GM19438 (cell line): ENCODE data around the gene SLC38A1.
"Not testable (repeated sequence)": the region's sequence is repeated elsewhere in the genome, so short reads cannot be mapped to it uniquely, and the experiment has no call there.

Experiments used
- ATAC-seq: cut with Tn5 transposase; IDR thresholded peaks from one replicate; pipeline ENCODE4 v1.9.1; 2021; ENCODE audit warnings: low read depth; ENCODE audit not compliant: unreplicated experiment

The SLC38A1 gene

DNA sequence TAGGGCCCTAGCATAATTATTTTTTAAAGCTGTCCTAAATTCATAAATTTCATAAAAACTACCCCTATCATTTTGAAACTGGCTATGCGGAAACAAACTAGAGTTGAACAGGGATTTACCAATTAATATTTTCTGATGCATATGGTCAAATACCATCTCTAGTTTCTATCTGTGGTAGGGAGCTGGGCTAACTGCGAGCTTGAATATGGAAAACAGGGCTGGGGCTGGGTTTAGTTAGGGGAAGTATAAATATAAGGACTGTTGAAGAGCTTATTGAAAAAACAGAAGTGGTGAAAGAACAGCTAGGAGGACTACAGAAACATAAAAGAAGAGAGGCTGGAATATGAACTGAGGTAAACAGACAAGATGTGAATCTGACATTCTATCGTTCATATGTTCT is 91.8 kb downstream of the SLC38A1 start:
- ATAC-seq, result no peak

DNA sequence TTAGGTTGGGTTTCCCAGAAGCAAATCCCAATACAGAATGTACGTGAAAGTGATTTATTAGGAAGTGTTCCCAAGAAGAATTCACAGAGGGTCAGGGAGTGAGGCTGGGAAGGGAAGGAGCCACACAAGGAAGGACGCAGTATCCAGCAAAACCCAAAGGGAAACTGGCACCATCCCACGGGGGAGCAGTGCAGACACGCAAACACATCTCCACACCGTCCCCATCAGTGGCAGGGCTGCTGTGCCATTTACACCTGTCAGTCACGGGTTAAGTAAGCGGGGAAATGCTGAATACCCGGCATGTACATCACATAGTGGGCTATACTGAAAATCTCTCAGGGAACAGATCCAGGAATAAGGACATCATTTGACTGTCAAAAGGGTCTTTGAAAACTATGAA is 93.9 kb downstream of the SLC38A1 start:
- no peak for ATAC-seq

DNA sequence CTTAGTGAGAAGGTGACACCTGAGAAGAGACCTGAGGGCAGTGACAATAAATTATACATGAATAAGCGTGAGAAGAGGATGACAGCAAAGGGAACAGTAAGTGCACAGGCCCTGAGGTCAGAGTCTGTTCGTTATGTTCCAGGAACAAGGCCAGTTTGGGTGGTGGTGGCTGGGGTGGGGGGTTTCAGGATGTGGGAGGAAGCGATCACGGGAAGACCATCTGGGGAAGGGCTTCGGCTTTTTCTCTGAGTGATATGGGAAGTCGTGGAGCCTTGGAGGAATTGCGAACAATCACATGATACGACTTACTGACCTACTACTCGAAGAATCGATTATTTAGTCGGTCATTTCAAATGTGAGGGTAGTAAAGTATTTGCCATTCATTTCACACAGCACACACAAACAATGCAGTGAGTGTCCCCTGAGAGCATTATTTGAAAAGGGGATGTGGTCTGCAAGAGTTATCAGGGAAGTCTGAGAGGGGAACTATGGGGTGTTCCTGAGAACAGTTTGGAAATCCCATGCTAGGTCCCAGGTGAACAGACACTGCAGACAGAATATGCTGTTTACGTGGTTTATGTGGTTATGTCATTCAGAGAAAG is 94.7 kb downstream of the SLC38A1 start:
- ATAC-seq, result no peak

DNA sequence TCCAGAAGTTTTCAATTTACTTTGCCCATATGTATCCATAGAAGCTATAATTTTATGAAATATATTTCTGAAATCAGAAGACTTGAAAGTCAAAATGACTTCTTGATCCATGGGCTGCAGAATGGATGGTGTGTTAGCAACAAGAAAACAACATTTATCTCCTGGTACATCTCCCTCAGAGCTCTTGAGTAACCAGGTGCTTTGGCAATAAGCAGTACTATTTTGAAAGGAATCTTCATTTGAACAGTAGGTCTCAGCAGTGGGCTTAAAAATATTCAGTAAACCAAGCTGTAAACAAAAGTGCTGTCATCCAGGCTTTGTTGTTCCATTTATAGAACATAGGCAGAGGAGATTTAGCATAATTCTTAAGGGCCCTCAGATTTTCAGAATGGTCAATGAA is 100.4 kb downstream of the SLC38A1 start:
- no peak for ATAC-seq

DNA sequence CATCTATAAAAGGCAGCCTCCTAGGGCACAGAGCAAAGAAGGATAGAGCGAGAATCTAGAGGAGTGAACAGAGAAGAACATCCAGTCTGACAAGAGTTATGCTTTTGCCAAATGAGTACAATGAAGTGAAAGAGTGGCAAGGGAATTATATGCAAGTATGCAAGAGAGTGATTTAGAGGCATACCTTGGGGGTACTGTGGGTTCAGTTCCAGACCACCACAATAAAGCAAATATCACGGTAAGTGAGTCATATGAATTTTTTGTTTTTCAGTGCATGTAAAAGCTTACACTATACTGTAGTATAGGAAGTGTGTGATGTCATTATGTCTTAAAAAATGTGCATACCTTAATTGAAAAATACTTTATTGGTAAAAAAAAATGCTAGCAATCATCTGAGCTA is 101.4 kb downstream of the SLC38A1 start:
- no peak for ATAC-seq

DNA sequence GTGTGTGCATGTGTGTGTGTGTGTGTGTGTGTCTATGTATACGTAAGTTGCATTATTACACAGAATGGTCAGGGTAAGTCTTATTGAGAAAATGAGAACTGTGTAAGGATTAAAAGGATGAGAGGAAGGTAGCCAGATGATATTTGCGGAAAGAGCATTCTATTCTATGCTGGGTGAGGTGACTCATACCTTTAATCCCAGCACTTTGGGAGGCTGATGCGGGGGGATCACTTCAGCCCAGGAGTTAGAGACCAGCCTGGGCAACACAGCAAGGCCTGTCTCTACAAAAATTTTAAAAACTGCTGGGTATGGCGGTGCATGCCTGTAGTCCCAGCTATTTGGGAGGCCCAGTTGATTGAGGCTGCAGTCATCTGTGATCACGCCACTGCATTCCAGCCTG is 103.7 kb downstream of the SLC38A1 start:
- ATAC-seq, result no peak

DNA sequence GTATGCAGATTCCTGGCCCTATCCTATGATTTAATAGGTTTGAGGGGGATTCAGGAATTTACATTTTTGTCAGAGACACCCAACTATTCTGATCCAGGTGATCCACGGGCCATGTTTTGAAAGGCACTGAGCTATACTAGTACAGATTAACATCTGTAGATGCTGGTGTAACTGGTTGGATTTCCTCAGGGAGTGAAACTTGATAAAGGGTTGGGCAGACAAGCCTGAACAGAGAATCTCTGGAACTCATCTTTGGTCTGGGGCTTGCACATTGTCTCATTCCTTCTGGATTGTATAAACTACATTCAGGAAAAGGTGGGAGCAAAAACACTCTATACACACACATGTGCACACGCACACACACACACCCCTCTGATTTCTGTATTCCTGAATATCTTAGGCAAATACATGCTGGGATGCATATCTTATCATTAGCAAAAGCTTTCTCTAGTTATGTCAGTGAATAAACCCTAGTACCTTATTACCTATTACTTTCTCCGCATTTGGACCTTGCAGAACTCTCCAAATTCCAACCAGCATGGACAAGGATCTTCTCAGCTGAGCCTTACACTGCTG is 104.6 kb downstream of the SLC38A1 start:
- no peak for ATAC-seq

DNA sequence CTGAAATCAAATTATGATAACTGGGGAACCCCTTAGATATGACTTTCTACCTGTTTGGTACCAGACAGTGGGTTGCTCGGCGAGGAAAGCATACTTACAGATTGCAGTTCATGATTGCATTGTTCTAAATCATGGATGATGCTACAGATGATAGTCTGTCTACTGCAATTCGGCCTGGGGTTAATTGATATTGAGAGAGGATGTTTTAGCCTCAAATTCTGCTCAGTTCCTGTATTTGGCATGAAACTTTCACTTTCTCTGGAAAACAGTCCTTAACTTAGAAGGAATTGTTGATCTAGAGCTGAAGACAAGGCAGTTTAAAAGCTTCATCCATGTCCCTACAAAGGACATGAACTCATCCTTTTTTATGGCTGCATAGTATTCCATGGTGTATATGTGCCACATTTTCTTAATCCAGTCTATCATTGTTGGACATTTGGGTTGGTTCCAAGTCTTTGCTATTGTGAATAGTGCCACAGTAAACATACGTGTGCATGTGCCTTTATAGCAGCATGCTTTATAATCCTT is 106.2 kb downstream of the SLC38A1 start:
- ATAC-seq, result not testable (repeated sequence)

DNA sequence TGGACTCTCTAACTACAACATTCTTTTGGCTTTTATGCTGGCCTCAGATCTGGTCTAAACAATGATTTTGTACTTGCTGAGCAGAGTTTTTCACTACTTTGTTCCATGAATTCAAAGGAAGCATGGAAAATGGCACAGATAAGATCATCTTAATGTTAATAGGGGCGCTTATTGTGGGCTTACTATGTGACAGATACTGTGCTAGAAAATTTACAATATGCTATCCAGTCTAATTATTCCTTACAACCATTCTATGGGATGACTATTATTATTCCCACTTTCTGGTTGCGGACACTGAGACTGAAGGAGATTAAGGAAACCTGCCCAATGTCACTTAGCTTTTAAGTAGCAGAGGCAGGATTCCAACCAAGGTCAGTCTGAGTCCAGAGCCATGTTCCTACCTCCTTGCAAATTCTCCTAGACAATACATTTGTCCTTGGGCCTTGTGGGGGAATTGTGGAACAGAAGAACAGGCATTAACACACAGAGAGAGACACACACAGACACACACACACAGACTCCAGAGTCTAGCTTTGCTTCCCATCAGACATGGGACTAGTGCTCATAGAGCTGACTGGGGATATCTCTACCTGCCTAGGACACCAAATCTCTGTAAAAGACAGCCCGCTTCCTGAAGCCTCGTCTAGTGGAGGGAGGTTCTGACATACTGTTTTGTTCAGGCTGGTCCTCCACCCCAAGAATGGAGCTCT is 107.7 kb downstream of the SLC38A1 start:
- ATAC-seq, result no peak

DNA sequence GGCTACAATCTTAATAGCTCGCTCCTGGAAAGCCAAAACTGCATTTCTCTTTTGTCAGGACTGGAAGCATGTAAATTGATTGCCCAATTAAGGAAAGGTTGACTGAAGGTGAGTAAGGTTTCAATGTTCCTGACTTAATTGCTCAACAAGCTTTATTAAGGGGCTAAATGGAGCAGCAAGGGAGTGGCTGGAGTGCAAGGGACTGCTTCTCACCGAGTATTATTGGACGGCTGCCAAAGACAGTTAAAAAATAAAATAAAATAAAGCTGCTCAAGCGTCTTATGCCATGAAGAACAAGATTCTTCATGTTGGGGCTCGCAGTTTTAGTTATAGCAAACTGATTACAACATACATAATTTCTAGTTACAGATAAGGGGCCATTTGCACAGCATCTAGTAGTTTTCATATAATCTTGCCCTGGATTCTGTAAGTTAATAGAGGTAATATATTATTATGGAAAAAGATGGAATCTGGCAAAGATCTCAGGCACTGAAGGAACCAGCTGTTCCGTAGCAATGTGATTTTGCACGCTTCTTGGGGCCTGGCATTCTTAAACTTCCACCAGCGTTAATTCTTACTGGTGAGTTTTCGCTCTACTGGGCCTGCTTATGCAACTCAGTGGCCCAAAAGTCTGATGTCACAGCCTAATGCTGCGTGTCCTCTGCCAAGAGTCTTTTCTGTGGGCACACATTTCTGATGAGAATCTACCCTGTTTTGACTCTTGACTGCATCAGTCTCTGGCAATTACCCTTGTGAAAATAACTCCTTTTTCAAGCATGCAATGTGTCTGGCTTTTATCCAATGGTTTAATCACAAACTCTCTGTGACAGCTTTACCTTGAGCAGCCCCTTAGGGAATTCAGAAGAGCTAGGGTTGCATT is 108.5 kb downstream of the SLC38A1 start:
- ATAC-seq, result no peak

DNA sequence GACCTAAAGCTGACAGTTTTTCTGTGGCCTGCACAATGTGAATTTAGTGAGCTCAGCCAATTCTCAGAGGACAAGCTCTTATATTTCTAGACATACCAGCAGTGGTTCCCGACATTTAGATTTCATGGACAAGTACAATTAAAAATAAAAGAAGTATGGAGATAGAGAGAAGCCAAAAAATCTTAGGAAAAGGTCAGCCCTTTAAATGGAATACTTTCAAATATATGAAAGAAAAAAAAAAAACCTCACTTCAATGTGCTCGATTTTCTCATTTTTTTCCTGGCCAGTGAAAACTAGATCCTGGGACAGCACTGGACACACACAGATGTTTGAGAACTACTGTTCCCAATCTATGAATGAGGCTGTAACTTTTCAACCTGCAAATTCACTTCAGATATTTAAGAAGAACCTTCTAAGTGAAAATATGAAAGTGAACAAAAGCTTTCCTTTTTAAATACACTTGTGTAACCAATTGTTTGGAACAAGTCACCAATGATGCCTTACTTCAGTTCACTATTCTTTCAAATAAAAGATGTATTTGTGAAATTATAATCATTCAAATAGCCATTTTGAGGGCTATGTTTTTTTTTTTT is 109.4 kb downstream of the SLC38A1 start:
- no peak for ATAC-seq

DNA sequence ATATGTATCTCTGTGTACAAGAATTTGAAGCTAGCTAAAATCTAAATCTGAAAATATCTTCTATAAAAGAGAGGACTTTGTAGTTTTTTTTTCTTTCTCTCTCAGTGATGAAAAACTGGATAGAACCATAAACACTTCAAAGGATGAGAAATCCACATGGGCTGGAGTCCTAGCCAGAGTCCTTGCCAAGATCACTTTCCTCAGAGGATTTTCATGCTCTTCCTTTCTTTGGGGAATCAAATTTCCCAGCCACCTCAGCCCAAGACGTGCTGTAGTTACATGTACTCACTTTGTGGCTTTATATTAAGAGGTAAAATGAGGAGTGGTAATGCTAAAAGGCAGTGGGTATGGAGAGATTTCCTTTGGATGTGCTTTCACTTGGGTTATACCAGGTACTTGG is 110.3 kb downstream of the SLC38A1 start:
- ATAC-seq, result no peak

DNA sequence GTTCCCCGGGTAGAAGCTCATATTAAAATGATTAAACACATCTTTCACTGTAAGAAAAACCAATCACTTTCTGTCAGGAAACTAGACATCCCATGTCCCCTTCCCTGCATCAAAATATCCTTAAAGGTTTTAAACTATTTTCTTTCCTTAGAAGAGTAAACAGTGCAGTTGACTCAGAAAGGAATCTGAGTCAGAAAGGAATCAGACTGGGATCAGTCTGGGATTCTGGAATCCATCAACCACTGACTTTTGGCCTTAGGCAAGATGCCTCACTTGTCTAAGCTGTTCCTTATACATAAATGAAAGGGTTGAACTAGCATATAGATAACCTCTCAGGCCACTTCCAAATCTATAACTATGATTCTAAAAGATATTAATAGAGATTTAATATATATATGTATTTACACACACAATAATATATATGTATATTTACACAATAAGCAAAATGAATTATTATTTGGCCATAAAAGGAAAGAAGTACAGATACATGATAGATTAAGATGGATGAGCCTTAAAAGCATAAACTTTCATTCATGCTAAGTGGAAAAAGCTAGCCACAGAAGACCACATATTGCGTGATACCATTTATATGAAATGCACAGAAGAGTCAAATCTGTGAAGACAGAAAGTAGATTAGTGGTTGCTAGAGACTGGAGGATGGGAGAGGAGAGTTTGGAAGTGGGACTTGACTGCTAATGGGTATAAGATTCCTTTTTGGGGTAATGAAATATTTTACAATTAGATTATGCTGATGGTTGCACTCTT is 114.4 kb downstream of the SLC38A1 start:
- ATAC-seq, result no peak

DNA sequence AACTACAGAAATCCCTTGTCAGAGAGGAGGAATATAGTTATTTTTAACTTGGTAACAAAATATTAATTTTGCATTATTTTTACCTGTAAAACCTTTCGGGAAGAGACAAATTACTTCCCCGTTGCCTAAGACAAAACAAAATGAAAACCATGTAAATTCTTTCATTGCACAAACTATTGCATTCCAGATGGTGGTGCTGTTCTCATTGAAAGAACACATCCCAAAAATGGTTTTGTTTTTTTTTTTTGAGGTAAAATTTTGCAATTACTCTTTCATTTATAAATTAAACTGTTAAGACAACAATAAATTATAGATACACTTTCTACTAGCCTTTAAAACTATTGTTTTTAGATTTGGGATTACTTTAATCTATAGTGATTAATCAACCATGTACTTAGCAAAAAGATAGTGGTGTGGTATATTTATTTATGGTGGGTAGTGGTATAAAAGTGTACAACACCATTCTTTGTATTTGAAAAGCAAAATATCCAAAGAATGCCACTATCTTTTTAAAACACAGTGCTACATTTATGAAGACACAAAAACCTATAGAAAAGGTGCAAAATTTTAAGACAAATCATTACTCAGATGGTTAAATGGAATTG is 115.5 kb downstream of the SLC38A1 start:
- ATAC-seq, result no peak

DNA sequence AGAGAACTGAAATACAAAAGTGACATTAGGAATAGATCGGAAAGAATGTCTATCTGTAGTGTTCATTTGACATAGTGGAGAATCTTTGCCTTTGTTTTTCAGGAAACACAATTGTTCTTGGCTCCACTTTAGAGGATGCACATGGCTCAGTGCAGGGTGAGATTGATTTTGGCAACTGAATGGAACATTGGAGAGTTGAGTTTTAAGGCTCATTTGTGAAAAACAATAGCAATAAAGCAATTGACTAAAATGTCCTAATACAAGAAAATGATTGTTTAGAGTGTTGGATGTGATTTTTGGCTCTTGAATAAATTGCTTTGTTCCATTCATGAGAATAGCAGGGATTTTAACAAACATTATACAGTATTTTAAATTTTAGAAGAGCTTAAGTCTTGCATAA is 116.4 kb downstream of the SLC38A1 start:
- ATAC-seq, result no peak

DNA sequence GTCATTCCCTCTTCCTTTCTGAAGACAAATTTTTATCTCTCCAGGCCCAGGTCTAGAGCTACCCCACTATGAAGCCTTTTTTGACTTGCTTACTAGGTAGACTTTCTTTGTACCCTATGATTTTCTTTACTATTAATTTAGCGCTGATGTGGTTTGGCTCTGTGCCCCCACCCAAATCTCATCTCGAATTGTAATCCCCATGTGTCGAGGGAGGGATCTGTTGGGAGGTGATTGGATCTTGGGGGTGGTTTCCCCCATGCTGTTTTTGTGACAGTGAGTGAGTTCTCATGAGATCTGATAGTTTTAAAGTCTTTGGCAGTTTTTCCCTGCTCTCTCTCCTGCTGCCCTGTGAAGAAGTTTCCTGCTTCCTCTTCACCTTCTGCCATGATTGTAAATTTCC is 118.1 kb downstream of the SLC38A1 start:
- ATAC-seq, result no peak

DNA sequence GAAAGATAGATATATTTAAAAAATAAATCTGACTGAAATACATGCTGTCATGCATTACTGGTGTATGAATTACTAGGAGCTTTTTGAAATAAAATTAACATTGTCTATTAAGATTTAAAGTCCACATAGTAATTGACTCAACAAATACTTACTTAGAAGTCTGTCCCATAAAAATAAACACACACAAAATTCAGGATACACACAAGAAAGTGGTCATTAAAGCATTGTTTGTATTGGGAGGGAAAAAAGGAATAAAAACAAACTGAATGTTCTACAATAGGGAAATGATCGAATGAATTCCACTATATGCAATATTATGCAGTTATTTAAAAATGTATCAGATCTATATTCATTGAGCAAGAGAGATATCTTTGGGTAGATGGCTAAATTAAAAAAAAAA is 118.9 kb downstream of the SLC38A1 start:
- no peak for ATAC-seq

DNA sequence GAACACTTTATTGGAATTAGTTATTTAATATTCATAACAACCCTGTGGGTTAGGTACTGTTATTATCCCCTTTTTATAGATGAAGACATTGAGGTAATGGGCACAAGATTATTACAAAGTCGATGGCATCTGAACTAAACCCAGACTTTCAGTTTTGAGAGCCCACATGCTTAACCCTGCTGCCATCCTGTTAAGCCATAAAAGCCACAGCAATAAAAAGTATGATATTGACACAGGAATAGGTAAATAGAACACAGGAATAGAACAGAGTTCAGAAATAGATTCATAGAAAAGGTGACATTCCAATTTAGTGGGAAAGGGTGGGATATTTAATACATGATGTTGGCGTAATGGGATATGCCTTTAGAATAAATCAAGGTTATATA is 119.8 kb downstream of the SLC38A1 start:
- no peak for ATAC-seq

DNA sequence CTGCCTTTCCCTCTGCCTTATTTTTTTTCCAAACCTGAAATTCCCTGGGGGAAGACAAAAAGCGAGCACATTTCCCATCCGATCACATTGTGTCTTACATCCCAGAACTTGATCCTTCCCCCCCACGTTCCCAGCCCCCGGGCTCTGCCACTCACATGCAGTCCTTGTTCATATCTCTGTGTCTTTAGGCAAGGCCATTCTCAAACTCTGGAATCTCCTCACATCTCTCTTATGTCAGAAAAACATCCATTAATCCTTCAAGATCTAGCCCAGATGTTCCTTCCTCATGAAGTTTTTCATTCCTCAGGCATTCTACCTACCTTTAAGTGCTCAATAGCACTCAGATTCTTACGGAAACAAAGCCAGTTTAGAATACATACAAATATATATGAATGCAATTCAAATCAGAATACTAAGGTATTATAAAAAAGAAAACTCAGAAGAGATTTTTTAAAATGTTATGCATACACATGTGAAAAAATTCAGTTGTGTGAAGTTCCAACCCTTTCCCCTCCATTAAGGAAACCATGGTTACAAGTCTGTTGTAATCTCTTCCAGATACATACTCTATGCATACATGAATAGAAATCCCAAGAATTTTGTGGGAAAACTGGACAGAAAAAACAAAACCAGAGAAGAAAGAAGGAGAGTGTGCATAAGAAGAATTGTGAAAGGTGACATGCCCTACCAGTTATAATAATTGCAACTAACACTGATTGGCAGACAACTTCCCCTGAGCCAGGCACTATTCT is 120.3 kb downstream of the SLC38A1 start:
- ATAC-seq, result no peak
